Eye (tissue), 1 donor: Measurements from ENCODE around the gene GK.
"Not testable (repeated sequence)": the region's sequence is repeated elsewhere in the genome, so short reads cannot be mapped to it uniquely, and the experiment has no call there.

Experiments
- DNase-seq: peaks from one replicate; pipeline ENCODE4 v3.0.0-alpha.2; 2015

The GK gene

GRCh38 chrX:30713061-30713525 lies 59.9 kb downstream of the GK start:
- peak; percentile 67 for DNase-seq

- no peak for DNase-seq
These were observed 60.9 kb downstream of the GK start for GRCh38 chrX:30714138-30714537.

- DNase-seq, result no peak
These were observed 62.8 kb downstream of the GK start for GRCh38 chrX:30715976-30716375.

GRCh38 chrX:30733852-30734660 lies 80.8 kb downstream of the GK start:
- no peak for DNase-seq

GRCh38 chrX:30734782-30735181 lies 81.6 kb downstream of the GK start:
- no peak for DNase-seq

- peak; percentile 61 for DNase-seq
These were observed 82.6 kb downstream of the GK start for GRCh38 chrX:30735839-30736238.

- no peak for DNase-seq
These were observed 88.3 kb downstream of the GK start for GRCh38 chrX:30741545-30741944.

- DNase-seq, result no peak
These were observed 95.2 kb downstream of the GK start for GRCh38 chrX:30748342-30748960.

GRCh38 chrX:30751497-30751896 lies 98.3 kb downstream of the GK start:
- no peak for DNase-seq

GRCh38 chrX:30762755-30763154 lies 109.5 kb downstream of the GK start:
- no peak for DNase-seq

- not testable (repeated sequence) for DNase-seq
These were observed 120.5 kb downstream of the GK start for GRCh38 chrX:30773764-30774163.

- no peak for DNase-seq
These were observed 124.4 kb downstream of the GK start for GRCh38 chrX:30777575-30777974.

GRCh38 chrX:30779453-30780030 lies 126.3 kb downstream of the GK start:
- DNase-seq, result no peak
